Neutrophil (primary cell): Measurements from ENCODE around the gene DTHD1.

ENCODE experiments used
- H3K27ac ChIP-seq: fragments of 200-600 bp; sonication (generic); 2 replicates; pipeline ENCODE4 v1.5.1; 2016; ENCODE audit warnings: mild to moderate bottlenecking, moderate library complexity
- H3K27me3 ChIP-seq: fragments of 200-600 bp; sonication (generic); 2 replicates; pipeline ENCODE4 v1.6.0; 2016; ENCODE audit warnings: mild to moderate bottlenecking
- H3K36me3 ChIP-seq: fragments of 200-600 bp; sonication (generic); 2 replicates; pipeline ENCODE4 v1.5.1; 2017
- H3K4me1 ChIP-seq, 2 experiments: fragments of 200-600 bp in 1 of 2; sonication (generic) in 1 of 2; 1 replicate in 1 of 2; 2 replicates in 1 of 2; pipeline versions ENCODE4 v1.5.1 to v1.6.1; 2013 to 2016; ENCODE audit warnings: low read depth in 1 of 2, low read length in 1 of 2, mild to moderate bottlenecking in 1 of 2, moderate library complexity in 1 of 2; ENCODE audit not compliant: control insufficient read depth in 1 of 2, insufficient read depth in 1 of 2
- H3K4me3 ChIP-seq, 2 experiments: fragments of 200-600 bp in 1 of 2; sonication (generic) in 1 of 2; 1 replicate in 1 of 2; 2 replicates in 1 of 2; pipeline ENCODE4 v1.5.1; 2013 to 2016; ENCODE audit warnings: low read depth in 1 of 2, low read length in 1 of 2, mild to moderate bottlenecking in 1 of 2, moderate library complexity in 1 of 2
- H3K9me3 ChIP-seq: fragments of 200-600 bp; sonication (generic); 2 replicates; pipeline ENCODE4 v1.5.1; 2016
- CTCF ChIP-seq: fragments of 200-600 bp; sonication (generic); IDR thresholded peaks from 2 replicates; pipeline ENCODE4 v1.5.1; 2016; ENCODE audit warnings: antibody characterized with exemption

The DTHD1 gene

GRCh38 chr4:36328130-36328529 lies 46.7 kb downstream of the DTHD1 start:
- Histone ChIP-seq H3K36me3 (no peaks in the 10 kb centered on the region), H3K27ac (peak overlapping the region; percentile 59), H3K27me3 (no peaks in the 10 kb centered on the region), H3K4me3 (no peak overlapping the region), H3K9me3 (no peaks in the 10 kb centered on the region), H3K4me1 (peaks cover 35 to 41% of the 10 kb centered on the region in 2 experiments)
- TF ChIP-seq CTCF = no peak

- Histone ChIP-seq H3K4me1 (peaks cover 24 to 30% of the 10 kb centered on the region in 2 experiments), H3K27ac (no peak overlapping the region), H3K27me3 (no peaks in the 10 kb centered on the region), H3K4me3 (no peak overlapping the region), H3K9me3 (no peaks in the 10 kb centered on the region), H3K36me3 (no peaks in the 10 kb centered on the region)
- TF ChIP-seq CTCF = no peak
Measured at GRCh38 chr4:36329228-36329627, 47.8 kb downstream of the DTHD1 start.

GRCh38 chr4:36330796-36331195 lies 49.4 kb downstream of the DTHD1 start:
- no peaks in the 10 kb centered on the region for H3K27me3 ChIP-seq
- no peaks in the 10 kb centered on the region for H3K36me3 ChIP-seq
- H3K4me1 ChIP-seq = peaks cover 18% of the 10 kb centered on the region in 2 experiments
- no peak for TF ChIP-seq CTCF
- H3K27ac ChIP-seq = no peak overlapping the region
- H3K4me3 ChIP-seq = no peak overlapping the region
- H3K9me3 ChIP-seq = no peaks in the 10 kb centered on the region

- no peaks in the 10 kb centered on the region for H3K27me3 ChIP-seq
- TF ChIP-seq CTCF = no peak
- H3K4me1 ChIP-seq = peaks cover 13 to 21% of the 10 kb centered on the region in 2 experiments
- no peaks in the 10 kb centered on the region for H3K9me3 ChIP-seq
- H3K4me3 ChIP-seq = no peak overlapping the region
- H3K36me3 ChIP-seq = no peaks in the 10 kb centered on the region
- H3K27ac ChIP-seq = no peak overlapping the region
Measured at GRCh38 chr4:36332023-36332781, 50.8 kb downstream of the DTHD1 start.

- Histone ChIP-seq H3K4me1 (peaks cover 11 to 21% of the 10 kb centered on the region in 2 experiments), H3K4me3 (no peak overlapping the region), H3K9me3 (no peaks in the 10 kb centered on the region), H3K27ac (no peak overlapping the region), H3K36me3 (no peaks in the 10 kb centered on the region), H3K27me3 (no peaks in the 10 kb centered on the region)
- no peak for TF ChIP-seq CTCF
Measured at GRCh38 chr4:36332782-36333131, 51.3 kb downstream of the DTHD1 start.
